Left forelimb (tissue), 1 donor: ENCODE data around the gene PRICKLE1.
"Not testable (repeated sequence)": the region's sequence is repeated elsewhere in the genome, so short reads cannot be mapped to it uniquely, and the experiment has no call there.

ENCODE experiments used
- DNase-seq: peaks from one replicate; pipeline ENCODE4 v3.0.0-alpha.2; 2018; ENCODE audit warnings: low spot score

PRICKLE1 gene

GRCh38 chr12:42556917-42557316, 32.6 kb downstream of the PRICKLE1 start:
- DNase-seq, result no peak

- no peak for DNase-seq
These were observed 36.7 kb downstream of the PRICKLE1 start for GRCh38 chr12:42552822-42553221.

- DNase-seq, result no peak
These were observed 38.7 kb downstream of the PRICKLE1 start for GRCh38 chr12:42550800-42551199.

GRCh38 chr12:42546709-42547108, 42.8 kb downstream of the PRICKLE1 start:
- DNase-seq, result no peak

GRCh38 chr12:42541965-42542364, 47.6 kb downstream of the PRICKLE1 start:
- DNase-seq, result no peak

GRCh38 chr12:42541308-42541707, 48.2 kb downstream of the PRICKLE1 start:
- not testable (repeated sequence) for DNase-seq

GRCh38 chr12:42539696-42540095, 49.9 kb downstream of the PRICKLE1 start:
- DNase-seq, result no peak

- DNase-seq, result no peak
These were observed 51.3 kb downstream of the PRICKLE1 start for GRCh38 chr12:42538203-42538602.

GRCh38 chr12:42534184-42534838, 55.2 kb downstream of the PRICKLE1 start:
- no peak for DNase-seq

- DNase-seq, result no peak
These were observed 59.3 kb downstream of the PRICKLE1 start for GRCh38 chr12:42530284-42530683.

GRCh38 chr12:42525444-42525843, 64.1 kb downstream of the PRICKLE1 start:
- no peak for DNase-seq

GRCh38 chr12:42524716-42525115, 64.8 kb downstream of the PRICKLE1 start:
- no peak for DNase-seq

- no peak for DNase-seq
These were observed 73.0 kb downstream of the PRICKLE1 start for GRCh38 chr12:42516573-42516972.

- DNase-seq, result no peak
These were observed 77.9 kb downstream of the PRICKLE1 start for GRCh38 chr12:42511656-42512055.

- DNase-seq, result no peak
These were observed 78.7 kb downstream of the PRICKLE1 start for GRCh38 chr12:42510823-42511222.

- DNase-seq, result no peak
These were observed 80.6 kb downstream of the PRICKLE1 start for GRCh38 chr12:42508913-42509460.

- DNase-seq, result no peak
These were observed 82.0 kb downstream of the PRICKLE1 start for GRCh38 chr12:42507565-42507964.

- no peak for DNase-seq
These were observed 82.5 kb downstream of the PRICKLE1 start for GRCh38 chr12:42507081-42507480.

GRCh38 chr12:42504049-42504448, 85.5 kb downstream of the PRICKLE1 start:
- no peak for DNase-seq

- no peak for DNase-seq
These were observed 86.9 kb downstream of the PRICKLE1 start for GRCh38 chr12:42502682-42503081.

- no peak for DNase-seq
These were observed 90.8 kb downstream of the PRICKLE1 start for GRCh38 chr12:42498549-42499247.

GRCh38 chr12:42496886-42497285, 92.7 kb downstream of the PRICKLE1 start:
- no peak for DNase-seq

- no peak for DNase-seq
These were observed 94.3 kb downstream of the PRICKLE1 start for GRCh38 chr12:42495244-42495643.
